Panc1 (cell line): ENCODE measurements around the gene FNIP2.

Experiments used
- CTCF ChIP-seq: fragments of 450-650 bp; IDR thresholded peaks from 2 replicates; pipeline ENCODE4 v1.5.1; 2017; ENCODE audit warnings: mild to moderate bottlenecking
- POLR2AphosphoS5 ChIP-seq: IDR thresholded peaks from 2 replicates; pipeline ENCODE4 v1.6.1; 2012; ENCODE audit warnings: mild to moderate bottlenecking, low read depth, low read length, moderate library complexity
- TCF7L2 ChIP-seq: IDR thresholded peaks from 2 replicates; pipeline ENCODE4 v1.6.1; 2011; ENCODE audit warnings: mild to moderate bottlenecking, low read depth, low read length, inconsistent platforms
- TF ChIP-seq, protein P1 (sequence below), 2 experiments: IDR thresholded peaks; 2 replicates each; pipeline ENCODE4 v1.6.1; 2011 to 2012; ENCODE audit warnings: low read depth in 2 of 2, control low read depth in 1 of 2, low read length in 1 of 2, mild to moderate bottlenecking in 1 of 2, moderate library complexity in 1 of 2; ENCODE audit not compliant: insufficient read depth in 1 of 2

DNA sequence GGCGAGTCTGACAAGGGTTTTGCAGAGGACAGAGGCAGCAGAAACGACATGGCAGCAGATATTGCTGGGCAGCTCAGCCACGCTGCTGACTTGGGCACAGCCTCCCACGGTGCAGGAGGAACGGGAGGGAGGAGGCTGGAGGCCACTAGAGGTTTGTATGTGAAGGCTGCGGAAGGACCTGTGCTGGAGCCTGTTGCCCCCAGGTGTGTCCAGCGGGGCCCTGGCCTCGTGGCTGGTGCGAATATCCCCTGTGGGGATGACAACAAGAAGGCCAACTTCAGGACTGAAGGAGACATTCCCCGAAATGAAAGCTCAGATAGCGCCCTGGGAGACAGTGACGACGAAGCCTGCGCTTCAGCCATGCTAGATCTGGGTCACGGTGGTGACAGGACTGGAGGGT is 100.2 kb downstream of the FNIP2 start:
- no peak for TF ChIP-seq POLR2AphosphoS5
- TF ChIP-seq CTCF, result no peak
- TF ChIP-seq, protein P1, sequence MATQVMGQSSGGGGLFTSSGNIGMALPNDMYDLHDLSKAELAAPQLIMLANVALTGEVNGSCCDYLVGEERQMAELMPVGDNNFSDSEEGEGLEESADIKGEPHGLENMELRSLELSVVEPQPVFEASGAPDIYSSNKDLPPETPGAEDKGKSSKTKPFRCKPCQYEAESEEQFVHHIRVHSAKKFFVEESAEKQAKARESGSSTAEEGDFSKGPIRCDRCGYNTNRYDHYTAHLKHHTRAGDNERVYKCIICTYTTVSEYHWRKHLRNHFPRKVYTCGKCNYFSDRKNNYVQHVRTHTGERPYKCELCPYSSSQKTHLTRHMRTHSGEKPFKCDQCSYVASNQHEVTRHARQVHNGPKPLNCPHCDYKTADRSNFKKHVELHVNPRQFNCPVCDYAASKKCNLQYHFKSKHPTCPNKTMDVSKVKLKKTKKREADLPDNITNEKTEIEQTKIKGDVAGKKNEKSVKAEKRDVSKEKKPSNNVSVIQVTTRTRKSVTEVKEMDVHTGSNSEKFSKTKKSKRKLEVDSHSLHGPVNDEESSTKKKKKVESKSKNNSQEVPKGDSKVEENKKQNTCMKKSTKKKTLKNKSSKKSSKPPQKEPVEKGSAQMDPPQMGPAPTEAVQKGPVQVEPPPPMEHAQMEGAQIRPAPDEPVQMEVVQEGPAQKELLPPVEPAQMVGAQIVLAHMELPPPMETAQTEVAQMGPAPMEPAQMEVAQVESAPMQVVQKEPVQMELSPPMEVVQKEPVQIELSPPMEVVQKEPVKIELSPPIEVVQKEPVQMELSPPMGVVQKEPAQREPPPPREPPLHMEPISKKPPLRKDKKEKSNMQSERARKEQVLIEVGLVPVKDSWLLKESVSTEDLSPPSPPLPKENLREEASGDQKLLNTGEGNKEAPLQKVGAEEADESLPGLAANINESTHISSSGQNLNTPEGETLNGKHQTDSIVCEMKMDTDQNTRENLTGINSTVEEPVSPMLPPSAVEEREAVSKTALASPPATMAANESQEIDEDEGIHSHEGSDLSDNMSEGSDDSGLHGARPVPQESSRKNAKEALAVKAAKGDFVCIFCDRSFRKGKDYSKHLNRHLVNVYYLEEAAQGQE (IDR thresholded peaks at IDR 0.05; ENCODE audit: insufficient read depth in 1 of 2, low read depth in 2 of 2, low read length in 1 of 2), result no peak
- TF ChIP-seq TCF7L2, result no peak
